Endothelial cell of umbilical vein (primary cell): Measurements from ENCODE around the gene ZNF366. TPM values are rescaled to one million over a fixed set of nuclear protein-coding genes. Genes with fewer than 3 reads are reported as not detected.

Experiments used
- BruUV-seq: library from RNA; stranded (reverse); fragments of 400-500 nt; replicated peaks from 2 replicates; lab custom pipeline; 2021; lab: Mats Ljungman, UMichigan
- CTCF ChIA-PET: fragments of 300-600, 350-600 bp; sonication (Branson Sonifier 250); formaldehyde crosslinking; loops from one replicate; lab custom pipeline; 2021; ENCODE audit warnings: antibody characterized with exemption, inconsistent platforms; lab: Charles Lee
- POLR2A ChIA-PET: fragments of 300-600, 350-600 bp; sonication (Branson Sonifier 250); formaldehyde crosslinking; loops from one replicate; lab custom pipeline; 2021; ENCODE audit warnings: antibody characterized with exemption, inconsistent platforms; lab: Charles Lee
- DNase-seq: peaks from one replicate; pipeline ENCODE4 v3.0.0-alpha.2; 2011; ENCODE audit warnings: low read depth, low spot score
- FAIRE-seq: peaks from 2 replicates; lab custom pipeline; 2011; peaks lifted over from hg19 to GRCh38; lab: Jason Lieb, UNC
- H2AFZ ChIP-seq: 2 replicates; pipeline ENCODE4 v1.6.0; 2012; ENCODE audit warnings: low read depth, low read length, control low read depth, inconsistent platforms
- H3K27ac ChIP-seq: 2 replicates; pipeline ENCODE4 v1.5.1; 2011; ENCODE audit warnings: low read depth, mild to moderate bottlenecking, control low read depth, low read length, moderate library complexity; ENCODE audit not compliant: insufficient read depth
- H3K27me3 ChIP-seq, 2 experiments: 2 replicates each; pipeline versions ENCODE4 v1.6.0 to v1.6.1; 2011; ENCODE audit warnings: low read length in 2 of 2, mixed read lengths in 1 of 2; ENCODE audit not compliant: control insufficient read depth in 2 of 2, insufficient read depth in 2 of 2
- H3K36me3 ChIP-seq, 2 experiments: 2 replicates in 1 of 2; 3 replicates in 1 of 2; pipeline ENCODE4 v1.5.1; 2011; ENCODE audit warnings: low read length in 2 of 2, mild to moderate bottlenecking in 1 of 2, moderate library complexity in 1 of 2; ENCODE audit not compliant: control insufficient read depth in 2 of 2, insufficient read depth in 2 of 2; ENCODE audit errors: extremely low read depth in 1 of 2
- H3K4me1 ChIP-seq: 3 replicates; pipeline ENCODE4 v1.5.1; 2011; ENCODE audit warnings: mild to moderate bottlenecking, low read length; ENCODE audit not compliant: control insufficient read depth, insufficient read depth; ENCODE audit errors: extremely low read depth
- H3K4me2 ChIP-seq: 2 replicates; pipeline ENCODE4 v1.6.1; 2011; ENCODE audit warnings: low read length, control low read depth, mixed read lengths; ENCODE audit not compliant: insufficient read depth
- H3K4me3 ChIP-seq, 3 experiments: fragments of 200-600 bp in 1 of 3; sonication (generic), shearing (Covaris generic) in 1 of 3; replicated peaks in 1 of 3; 2 replicates each; pipeline ENCODE4 v1.5.1; 2011 to 2016; ENCODE audit warnings: control low read depth in 3 of 3, low read length in 3 of 3, mild to moderate bottlenecking in 2 of 3, inconsistent platforms in 1 of 3, low read depth in 1 of 3, moderate library complexity in 1 of 3; ENCODE audit not compliant: insufficient read depth in 1 of 3
- H3K79me2 ChIP-seq: 2 replicates; pipeline ENCODE4 v1.6.0; 2012; ENCODE audit warnings: low read length, inconsistent platforms; ENCODE audit not compliant: control insufficient read depth, insufficient read depth
- H3K9ac ChIP-seq: replicated peaks from 2 replicates; pipeline ENCODE3; 2011; ENCODE audit warnings: low read length, control low read depth; ENCODE audit not compliant: insufficient read depth; ENCODE audit errors: extremely low read depth
- H3K9me1 ChIP-seq: replicated peaks from 3 replicates; pipeline ENCODE4 v1.6.0; 2011; ENCODE audit warnings: mild to moderate bottlenecking, low read length; ENCODE audit not compliant: control insufficient read depth, insufficient read depth; ENCODE audit errors: extremely low read depth
- H3K9me3 ChIP-seq: replicated peaks from 2 replicates; pipeline ENCODE4 v1.5.1; 2012; ENCODE audit warnings: low read length, inconsistent platforms; ENCODE audit not compliant: control insufficient read depth, insufficient read depth
- H4K20me1 ChIP-seq: replicated peaks from 2 replicates; pipeline ENCODE3; 2011; ENCODE audit warnings: mild to moderate bottlenecking, low read length; ENCODE audit not compliant: control insufficient read depth, insufficient read depth; ENCODE audit errors: extremely low read depth
- EZH2 ChIP-seq: IDR thresholded peaks from 2 replicates; pipeline ENCODE4 v1.6.1; 2012; ENCODE audit warnings: borderline replicate concordance, low read depth, mild to moderate bottlenecking, moderate library complexity, low read length, inconsistent platforms; ENCODE audit not compliant: severe bottlenecking
- GATA2 ChIP-seq: IDR thresholded peaks from 2 replicates; pipeline ENCODE4 v1.7.0; 2011; ENCODE audit warnings: low read depth, mild to moderate bottlenecking, moderate library complexity, mixed read lengths, low read length; ENCODE audit not compliant: insufficient read length, insufficient read depth
- JUN ChIP-seq: IDR thresholded peaks from 2 replicates; pipeline ENCODE4 v1.6.1; 2011; ENCODE audit warnings: borderline replicate concordance, low read depth; ENCODE audit not compliant: insufficient read length, insufficient read depth
- MAX ChIP-seq: IDR thresholded peaks from 2 replicates; pipeline ENCODE4 v1.6.1; 2011; ENCODE audit not compliant: insufficient read depth, insufficient read length
- MYC ChIP-seq: IDR thresholded peaks from one replicate; pipeline ENCODE4 v1.6.1; 2011; ENCODE audit warnings: mild to moderate bottlenecking, low read depth, low read length
- POLR2A ChIP-seq: IDR thresholded peaks from 2 replicates; pipeline ENCODE4 v1.6.1; 2012; ENCODE audit warnings: low read depth, mild to moderate bottlenecking, control low read depth, low read length
- POLR2AphosphoS5 ChIP-seq: IDR thresholded peaks from 2 replicates; pipeline ENCODE4 v1.6.1; 2012; ENCODE audit warnings: low read depth, mild to moderate bottlenecking, control low read depth, low read length, moderate library complexity; ENCODE audit not compliant: insufficient read depth
- dilution Hi-C: fragments of 300-500 bp; cut with MboI; formaldehyde crosslinking; loops from one replicate; pipeline ENCODE4 v1.15.0; 2019; ENCODE audit warnings: low sequenced_read_pairs; ENCODE audit not compliant: extremely low pct_ligation_motif_present
- intact Hi-C: fragments of 100-400 bp; cut with micrococcal nuclease; formaldehyde crosslinking; loops from one replicate; pipeline ENCODE4 v1.10.0; 2022
- polyA plus RNA-seq, 4 experiments: library from polyadenylated mRNA; depleted of rRNA in 3 of 4; stranded (reverse) in 3 of 4; unstranded in 1 of 4; fragments of >200 nt; gene quantifications; 2 replicates each; pipeline versions ENCODE4 v1.2.1 to v1.2.3, GENCODE V29; 2011 to 2012; ENCODE audit warnings: missing spikeins in 1 of 4
- total RNA-seq: library from RNA; stranded (reverse); gene quantifications from 2 replicates; pipeline ENCODE4 v1.2.3, GENCODE V29; 2021
- TF ChIP-seq, protein P1 (sequence below), 2 donors: IDR thresholded peaks; 1 replicate in 1 of 2; 2 replicates in 1 of 2; pipeline ENCODE4 v1.5.1; 2011; ENCODE audit warnings: low read length in 2 of 2, mild to moderate bottlenecking in 2 of 2, moderate library complexity in 2 of 2, control low read depth in 1 of 2, inconsistent platforms in 1 of 2, low read depth in 1 of 2; ENCODE audit not compliant: insufficient read depth in 1 of 2; ENCODE audit errors: extremely low read depth in 1 of 2

ZNF366 gene
- total and polyA plus RNA-seq, 2 donors (not counting 3 experiments of a cell fraction or from before 2014, with no cell fraction given), result 1.3 to 4.1 TPM

- Histone ChIP-seq H3K27me3 (no peaks in the 10 kb centered on the region), H3K4me2 (no peak overlapping the region), H3K4me1 (peaks cover 34% of the 10 kb centered on the region), H3K27ac (no peak overlapping the region), H4K20me1 (no peaks in the 10 kb centered on the region), H3K9me3 (no peaks in the 10 kb centered on the region), H2AFZ (no peak overlapping the region), H3K4me3 (no peak overlapping the region), H3K9ac (no peak overlapping the region), H3K9me1 (no peaks in the 10 kb centered on the region), H3K36me3 (no peaks in the 10 kb centered on the region), H3K79me2 (no peaks in the 10 kb centered on the region)
- no TSS peak for BruUV-seq
- no peak for DNase-seq
- ChIA-PET POLR2A (no interaction called here), CTCF (no interaction called here)
- dilution Hi-C loops, result no loop called here
- FAIRE-seq, result no peak
- no peak for TF ChIP-seq JUN
- no peak for TF ChIP-seq MYC
- TF ChIP-seq POLR2AphosphoS5, result no peak
- no peak for TF ChIP-seq MAX
- no peak for TF ChIP-seq POLR2A
- TF ChIP-seq, protein P1, sequence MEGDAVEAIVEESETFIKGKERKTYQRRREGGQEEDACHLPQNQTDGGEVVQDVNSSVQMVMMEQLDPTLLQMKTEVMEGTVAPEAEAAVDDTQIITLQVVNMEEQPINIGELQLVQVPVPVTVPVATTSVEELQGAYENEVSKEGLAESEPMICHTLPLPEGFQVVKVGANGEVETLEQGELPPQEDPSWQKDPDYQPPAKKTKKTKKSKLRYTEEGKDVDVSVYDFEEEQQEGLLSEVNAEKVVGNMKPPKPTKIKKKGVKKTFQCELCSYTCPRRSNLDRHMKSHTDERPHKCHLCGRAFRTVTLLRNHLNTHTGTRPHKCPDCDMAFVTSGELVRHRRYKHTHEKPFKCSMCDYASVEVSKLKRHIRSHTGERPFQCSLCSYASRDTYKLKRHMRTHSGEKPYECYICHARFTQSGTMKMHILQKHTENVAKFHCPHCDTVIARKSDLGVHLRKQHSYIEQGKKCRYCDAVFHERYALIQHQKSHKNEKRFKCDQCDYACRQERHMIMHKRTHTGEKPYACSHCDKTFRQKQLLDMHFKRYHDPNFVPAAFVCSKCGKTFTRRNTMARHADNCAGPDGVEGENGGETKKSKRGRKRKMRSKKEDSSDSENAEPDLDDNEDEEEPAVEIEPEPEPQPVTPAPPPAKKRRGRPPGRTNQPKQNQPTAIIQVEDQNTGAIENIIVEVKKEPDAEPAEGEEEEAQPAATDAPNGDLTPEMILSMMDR (IDR thresholded peaks at IDR 0.05; ENCODE audit: extremely low read depth in 1 of 2, insufficient read depth in 1 of 2, low read depth in 1 of 2, low read length in 2 of 2), result no peak
- TF ChIP-seq EZH2, result no peak
- no peak for TF ChIP-seq GATA2
- intact Hi-C loops, result no loop called here
Observed at GRCh38 chr5:72501488-72501887, 5.7 kb downstream of the ZNF366 start.
